Lower leg skin (tissue), 3 donors: ENCODE measurements around the gene DAB1.

Experiments
- CTCF ChIP-seq, 3 donors: fragments of 450-650 bp; IDR thresholded peaks; one replicate each; pipeline ENCODE4 v1.5.1; 2016; ENCODE audit warnings: antibody characterized with exemption in 3 of 3, mild to moderate bottlenecking in 3 of 3, moderate library complexity in 2 of 3
- POLR2A ChIP-seq, 2 donors: fragments of 450-650 bp; IDR thresholded peaks; one replicate each; pipeline ENCODE4 v1.6.1; 2016 to 2017; ENCODE audit warnings: antibody characterized with exemption in 2 of 2, mild to moderate bottlenecking in 1 of 2, moderate library complexity in 1 of 2

GRCh38 chr1:57363643-57364042, 60.2 kb downstream of the DAB1 start:
- TF ChIP-seq POLR2A (IDR thresholded peaks at IDR 0.05) (no peak), CTCF (IDR thresholded peaks at IDR 0.05) (no peak)
